ENCODE measurements around the gene KAT2A.

KAT2A gene

GRCh38 chr17:42130310-42130936, 9.3 kb upstream of the KAT2A start:
- TF ChIP-seq POLR2AphosphoS5 (IDR thresholded peaks at IDR 0.05; ENCODE audit: low read depth, low read length) = no peak
- no peak for TF ChIP-seq FOXP2 (optimal IDR thresholded peaks at IDR 0.05; ENCODE audit: borderline replicate concordance, extremely low read depth, extremely low read length, insufficient read depth)
- no peak for TF ChIP-seq REST (IDR thresholded peaks at IDR 0.05; ENCODE audit: insufficient read depth in 1 of 2, low read depth in 2 of 2, low read length in 2 of 2)
- TF ChIP-seq SIN3A (IDR thresholded peaks at IDR 0.05; ENCODE audit: borderline replicate concordance, insufficient read depth, low read length) = no peak
- no peak for TF ChIP-seq TAF1 (IDR thresholded peaks at IDR 0.05; ENCODE audit: borderline replicate concordance, insufficient read depth, low read length)

GRCh38 chr17:42129109-42129837, 8.1 kb upstream of the KAT2A start:
- no peak for TF ChIP-seq REST (IDR thresholded peaks at IDR 0.05; ENCODE audit: insufficient read depth in 1 of 2, low read depth in 2 of 2, low read length in 2 of 2)
- TF ChIP-seq SIN3A (IDR thresholded peaks at IDR 0.05; ENCODE audit: borderline replicate concordance, insufficient read depth, low read length) = no peak
- no peak for TF ChIP-seq FOXP2 (optimal IDR thresholded peaks at IDR 0.05; ENCODE audit: borderline replicate concordance, extremely low read depth, extremely low read length, insufficient read depth)
- TF ChIP-seq POLR2AphosphoS5 (IDR thresholded peaks at IDR 0.05; ENCODE audit: low read depth, low read length) = no peak
- TF ChIP-seq TAF1 (IDR thresholded peaks at IDR 0.05; ENCODE audit: borderline replicate concordance, insufficient read depth, low read length) = no peak

- no peak for TF ChIP-seq REST (IDR thresholded peaks at IDR 0.05; ENCODE audit: insufficient read depth in 1 of 2, low read depth in 2 of 2, low read length in 2 of 2)
- no peak for TF ChIP-seq POLR2AphosphoS5 (IDR thresholded peaks at IDR 0.05; ENCODE audit: low read depth, low read length)
- TF ChIP-seq TAF1 (IDR thresholded peaks at IDR 0.05; ENCODE audit: borderline replicate concordance, insufficient read depth, low read length) = no peak
Measured at GRCh38 chr17:42127414-42127813, 6.2 kb upstream of the KAT2A start.

- TF ChIP-seq REST (IDR thresholded peaks at IDR 0.05; ENCODE audit: insufficient read depth in 1 of 2, low read depth in 2 of 2, low read length in 2 of 2) = no peak
- TF ChIP-seq FOXP2 (optimal IDR thresholded peaks at IDR 0.05; ENCODE audit: borderline replicate concordance, extremely low read depth, extremely low read length, insufficient read depth) = no peak
- TF ChIP-seq POLR2AphosphoS5 (IDR thresholded peaks at IDR 0.05; ENCODE audit: low read depth, low read length) = no peak
- TF ChIP-seq TAF1 (IDR thresholded peaks at IDR 0.05; ENCODE audit: borderline replicate concordance, insufficient read depth, low read length) = no peak
- no peak for TF ChIP-seq SIN3A (IDR thresholded peaks at IDR 0.05; ENCODE audit: borderline replicate concordance, insufficient read depth, low read length)
Measured at GRCh38 chr17:42126836-42127235, 5.7 kb upstream of the KAT2A start.
